ENCODE data around the gene LMAN2. TPM values are rescaled to one million over a fixed set of nuclear protein-coding genes. Genes with fewer than 3 reads are reported as not detected.

The LMAN2 gene
- total RNA-seq, 2 donors from 2014 or later, result 136 to 150 TPM

GRCh38 chr5:177290816-177291596 lies 60.5 kb downstream of the LMAN2 start:
- Mint-ChIP-seq H3K4me1 (ENCODE audit: low read depth in 2 of 2) (peaks cover 9 to 14% of the 10 kb centered on the region in 2 donors), H3K36me3 (peaks cover 28% of the 10 kb centered on the region), H3K27ac (no peak overlapping the region), H3K9me3 (no peaks in the 10 kb centered on the region), H3K4me3 (no peak overlapping the region), H3K27me3 (no peaks in the 10 kb centered on the region)
- no peak for DNase-seq (ENCODE audit: low spot score)
- ATAC-seq, result no peak

- peaks cover 0 to 4% of the 10 kb centered on the region in 2 donors for H3K4me1 Mint-ChIP-seq (ENCODE audit: low read depth in 2 of 2)
Observed at GRCh38 chr5:177288191-177288590, 63.3 kb downstream of the LMAN2 start.

More at GRCh38 chr5:177288191-177288590, 63.3 kb downstream of the LMAN2 start:
- no peaks in the 10 kb centered on the region for H3K9me3 Mint-ChIP-seq
- DNase-seq (ENCODE audit: low spot score) (no peak), ATAC-seq (no peak)
- H3K4me3 Mint-ChIP-seq, result no peak overlapping the region
- H3K36me3 Mint-ChIP-seq, result peaks cover 41% of the 10 kb centered on the region
- H3K27ac Mint-ChIP-seq, result no peak overlapping the region
- no peaks in the 10 kb centered on the region for H3K27me3 Mint-ChIP-seq

Other genes with a start within 250 kb of the LMAN2 start
- 100 to 1,000 TPM in 1 of 2 donors, 10 to 100 TPM in 1; 96.8 to 166 TPM for gene NSD1, start 217.9 kb downstream of the LMAN2 start, total RNA-seq
- 10 to 100 TPM; 44.2 to 49.8 TPM for gene RAB24, start 47.9 kb downstream of the LMAN2 start, total RNA-seq
- gene PRELID1, start 47.9 kb downstream of the LMAN2 start, total RNA-seq, result 100 to 1,000 TPM; 310 to 360 TPM
- 10 to 100 TPM; 15.0 to 24.8 TPM for gene MXD3, start 39.8 kb downstream of the LMAN2 start, total RNA-seq
- 10 to 100 TPM; 26.5 to 45.4 TPM for gene RGS14, start 6.3 kb upstream of the LMAN2 start, total RNA-seq
- not detected for gene SLC34A1, start 32.8 kb upstream of the LMAN2 start, total RNA-seq
- gene PFN3, start 49.0 kb upstream of the LMAN2 start, total RNA-seq, result not detected
- gene F12, start 57.9 kb upstream of the LMAN2 start, total RNA-seq, result under 1 TPM in 1 of 2 donors, not detected in 1; 0.45 TPM
- 100 to 1,000 TPM in 1 of 2 donors, 10 to 100 TPM in 1; 58.1 to 113 TPM for gene GRK6, start 75.0 kb upstream of the LMAN2 start, total RNA-seq
- 1 to 10 TPM in 1 of 2 donors, under 1 TPM in 1; 0.83 to 2.6 TPM for gene PRR7, start 95.1 kb upstream of the LMAN2 start, total RNA-seq
- gene DBN1, start 122.0 kb upstream of the LMAN2 start, total RNA-seq, result 10 to 100 TPM in 1 of 2 donors, 1 to 10 TPM in 1; 7.1 to 13.3 TPM
- 10 to 100 TPM; 15.5 to 39.1 TPM for gene PDLIM7, start 145.9 kb upstream of the LMAN2 start, total RNA-seq
- gene DOK3, start 158.2 kb upstream of the LMAN2 start, total RNA-seq, result 10 to 100 TPM; 10.0 to 18.0 TPM
- gene DDX41, start 165.3 kb upstream of the LMAN2 start, total RNA-seq, result 100 to 1,000 TPM; 162 to 168 TPM
- gene FAM193B, start 202.9 kb upstream of the LMAN2 start, total RNA-seq, result 100 to 1,000 TPM in 1 of 2 donors, 10 to 100 TPM in 1; 57.9 to 135 TPM
- gene TMED9, start 240.5 kb upstream of the LMAN2 start, total RNA-seq, result 100 to 1,000 TPM; 177 to 236 TPM
- gene B4GALT7, start 248.5 kb upstream of the LMAN2 start, total RNA-seq, result 10 to 100 TPM; 26.6 to 42.8 TPM